HS-27A (cell line): ENCODE results near the gene EDAR.

ENCODE experiments used
- DNase-seq: peaks from one replicate; pipeline ENCODE4 v3.0.0-alpha.2; 2012; ENCODE audit warnings: low read depth, missing footprints

Gene EDAR

DNA sequence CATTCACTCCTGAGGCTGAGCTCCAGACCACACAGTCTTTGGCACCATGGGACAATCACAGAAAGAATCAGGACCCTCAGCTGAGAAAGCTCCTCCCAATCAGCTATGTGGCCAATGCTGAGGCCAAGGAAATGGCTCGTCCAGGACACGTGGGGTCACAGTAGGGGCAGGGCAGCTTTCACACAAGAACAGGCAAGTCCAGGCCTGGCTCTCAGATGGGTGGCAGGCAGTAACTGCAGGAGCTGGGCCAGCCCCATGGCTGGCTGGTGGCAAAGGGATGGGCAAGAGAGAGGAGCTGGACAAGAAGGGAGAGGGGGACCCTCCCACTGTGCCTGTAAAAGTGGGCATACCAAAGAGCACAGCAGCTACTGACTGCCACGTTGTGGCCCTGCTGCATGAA lies 12.2 kb upstream of the EDAR start:
- no peak for DNase-seq

DNA sequence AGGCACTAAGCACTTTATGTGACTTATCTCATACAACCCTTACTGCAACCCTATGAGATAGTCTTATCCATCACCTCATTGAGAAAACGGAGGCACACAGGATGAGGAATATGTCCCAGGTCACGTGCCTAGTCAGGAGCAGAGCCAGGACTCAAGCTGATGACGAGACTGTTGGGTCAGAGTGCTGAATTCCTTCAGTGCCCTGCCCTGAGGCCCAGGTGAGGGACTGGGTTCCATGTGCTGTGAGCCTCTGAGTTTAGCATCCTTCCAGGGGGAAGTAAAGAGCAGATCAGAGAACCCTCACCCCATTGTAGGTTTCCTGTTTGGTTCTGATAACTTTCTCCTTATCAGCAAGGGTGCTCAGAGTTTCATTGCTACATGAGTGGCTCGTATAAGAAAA lies 11.7 kb upstream of the EDAR start:
- no peak for DNase-seq

DNA sequence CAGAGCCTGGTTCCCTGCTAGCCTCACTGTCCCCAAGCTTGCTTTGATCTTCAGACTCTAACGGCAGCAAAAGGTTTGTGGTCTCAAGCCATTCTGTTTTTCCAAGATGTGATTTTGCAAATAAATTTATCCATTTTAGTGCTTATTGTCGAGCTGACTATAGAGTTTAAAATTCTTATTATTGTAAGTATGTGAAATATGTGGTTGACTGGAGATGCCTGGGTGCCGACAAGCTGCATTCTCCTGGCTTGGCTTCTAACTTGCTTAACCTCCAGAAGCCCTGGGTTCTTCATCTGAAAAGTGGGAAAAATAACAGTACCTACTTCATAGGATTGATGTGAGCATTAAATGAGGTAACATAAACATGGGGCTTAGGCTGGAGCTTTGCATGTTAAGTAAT lies 9.9 kb upstream of the EDAR start:
- no peak for DNase-seq

DNA sequence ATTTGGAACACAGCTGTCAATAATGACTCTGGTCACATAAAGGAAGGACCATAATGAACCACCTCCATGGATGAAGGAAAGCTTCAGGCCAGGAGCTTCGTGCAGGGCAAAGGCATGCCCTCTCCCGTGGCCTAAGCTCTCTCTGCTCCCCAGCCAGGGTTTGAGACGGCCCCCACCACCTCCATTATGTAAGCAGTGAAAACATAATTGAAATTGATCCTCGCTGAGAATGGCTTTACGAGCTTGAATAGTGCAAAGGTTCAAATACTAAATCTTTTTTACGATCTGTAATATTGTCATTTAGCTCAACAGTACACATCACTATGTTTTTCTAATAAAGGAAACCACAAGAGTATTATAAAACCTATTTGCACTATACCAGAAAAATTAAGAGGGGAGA lies 5.2 kb upstream of the EDAR start:
- no peak for DNase-seq

DNA sequence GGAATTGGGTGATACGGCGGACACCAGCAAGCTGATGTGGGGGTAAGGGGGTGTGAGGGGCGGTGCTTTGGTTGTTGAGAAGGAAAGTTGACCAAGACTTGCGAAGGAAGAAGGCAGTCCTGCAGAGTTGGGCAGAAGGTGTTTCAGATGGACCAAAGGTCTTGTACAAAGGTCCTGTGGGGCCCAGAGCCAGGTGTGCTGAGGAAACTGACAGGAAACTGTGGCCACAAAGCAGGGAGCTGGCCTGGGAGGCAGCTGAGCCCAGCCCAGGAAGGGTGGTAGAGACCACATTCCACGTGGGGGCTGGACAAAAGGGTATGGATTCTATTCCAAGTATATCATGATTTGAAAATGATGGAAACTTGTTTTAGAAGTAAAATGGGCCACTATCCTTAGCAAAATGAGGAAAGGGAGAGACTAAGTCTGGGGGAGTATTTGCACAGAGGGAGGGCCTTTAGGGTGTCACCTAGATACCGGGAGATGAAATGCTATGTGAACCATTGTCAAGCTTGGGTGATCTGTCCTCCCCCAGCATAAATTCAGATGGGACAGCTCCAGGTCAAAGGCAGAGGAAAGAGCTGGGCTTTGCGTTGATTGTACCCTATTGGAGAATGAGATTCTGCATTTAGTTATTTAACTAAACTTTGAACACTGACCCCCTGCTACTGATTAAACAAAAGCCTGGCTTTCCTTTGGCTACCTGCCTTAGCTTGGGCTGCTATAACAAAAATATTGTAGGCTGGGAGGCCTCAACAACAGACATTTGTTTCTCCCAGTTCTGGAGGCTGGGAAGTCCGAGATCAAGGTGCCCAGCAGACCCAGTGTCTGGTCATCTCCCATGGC lies 4.3 kb upstream of the EDAR start:
- no peak for DNase-seq

DNA sequence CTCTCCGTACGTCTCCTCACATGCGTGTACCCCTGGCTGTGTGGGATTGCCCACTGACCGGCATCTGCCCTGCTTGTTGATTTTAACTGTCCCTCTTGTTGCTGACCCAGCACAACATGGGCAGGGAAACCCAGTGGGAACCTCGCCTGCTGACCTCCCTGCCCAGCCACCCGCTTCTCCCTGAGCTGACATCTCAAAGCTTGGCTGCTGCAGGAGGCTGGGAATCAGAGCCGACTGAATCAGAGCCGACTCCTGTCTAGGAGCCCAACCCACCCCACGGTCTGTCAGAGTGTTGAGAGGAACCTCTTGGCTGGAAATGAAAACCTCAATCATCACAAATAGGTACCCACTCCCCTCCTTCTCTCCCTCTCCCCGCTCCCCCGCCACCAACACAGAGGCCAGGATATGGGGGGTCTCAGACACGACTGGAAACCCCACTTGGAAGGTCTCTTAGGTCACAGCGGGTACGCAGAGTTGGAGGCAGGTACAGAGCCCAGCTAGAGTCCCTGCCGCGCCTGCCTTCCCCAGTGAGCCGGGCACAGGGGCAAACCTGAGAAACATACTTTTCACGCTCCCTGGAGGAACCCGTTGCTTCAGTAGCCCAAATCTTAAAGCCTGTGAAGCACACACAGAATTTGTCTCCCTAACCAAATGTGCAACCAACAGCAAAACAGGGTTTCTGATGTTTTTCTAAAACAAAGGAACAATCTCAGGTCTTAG lies 784 bp downstream of the EDAR start:
- no peak for DNase-seq

DNA sequence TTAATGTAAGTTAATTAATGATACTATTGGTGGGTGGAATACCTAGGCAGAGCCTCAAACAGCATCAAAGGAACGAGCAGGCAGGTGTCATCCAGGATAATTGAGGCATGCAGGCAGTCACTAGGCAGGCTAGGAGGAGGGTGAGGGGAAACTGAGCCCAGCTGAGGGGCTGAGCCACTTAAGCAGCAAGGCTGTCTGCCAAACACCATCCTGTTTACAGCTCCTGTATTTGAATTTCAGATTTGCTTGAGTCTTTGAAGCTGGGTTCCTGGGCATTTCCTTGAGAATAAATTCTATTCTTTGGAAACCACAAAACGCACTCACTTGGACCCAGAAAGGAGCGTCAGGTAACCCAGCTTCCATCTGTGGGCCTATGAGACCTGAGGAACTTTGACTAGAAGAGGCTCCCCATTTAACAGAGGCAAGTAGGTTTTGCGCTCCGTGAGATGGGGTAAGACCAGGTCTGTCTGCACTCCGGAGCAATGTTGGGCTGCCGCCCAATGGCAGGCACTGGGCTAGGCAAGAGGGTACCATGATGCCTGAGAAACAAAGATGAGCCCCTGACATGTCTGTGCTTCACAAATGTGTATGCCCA lies 2.0 kb downstream of the EDAR start:
- no peak for DNase-seq

DNA sequence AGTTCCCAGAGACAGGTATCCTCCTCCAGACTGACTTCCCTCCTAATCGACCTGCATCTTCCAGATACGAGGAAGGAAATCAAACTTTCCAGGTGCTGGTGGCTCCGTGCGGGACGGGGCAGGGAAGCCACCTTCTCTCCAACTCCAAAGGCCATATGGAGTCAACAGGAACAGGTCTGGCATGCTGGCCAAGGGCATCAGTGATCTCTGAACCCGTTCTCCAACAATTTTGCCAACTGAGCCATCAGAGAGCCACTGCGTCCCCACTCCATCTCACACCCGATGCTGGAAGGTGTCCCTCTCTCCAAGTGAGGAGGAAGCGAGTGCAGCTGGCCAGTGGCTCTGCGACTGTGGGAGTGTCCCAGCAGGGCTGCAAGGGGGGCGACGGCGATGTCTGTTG lies 5.4 kb downstream of the EDAR start:
- no peak for DNase-seq

DNA sequence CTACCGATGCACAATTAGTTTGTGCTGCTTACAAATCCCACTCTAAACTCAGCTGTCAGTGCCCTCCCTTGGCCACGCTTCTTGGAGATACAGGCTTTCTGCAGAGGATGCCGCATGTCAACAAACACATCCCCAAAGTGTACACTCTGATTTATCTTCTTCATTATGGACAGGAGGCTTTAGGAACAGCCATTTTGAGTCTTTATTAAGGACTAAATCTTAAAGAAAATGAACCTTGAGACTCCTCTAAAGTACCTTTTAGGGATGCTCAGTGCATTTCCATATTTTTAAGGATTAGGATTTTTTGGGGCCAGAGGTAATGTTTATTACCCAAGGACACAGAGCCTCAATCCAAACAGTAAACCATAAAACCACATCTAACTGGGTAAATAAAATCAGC lies 6.0 kb downstream of the EDAR start:
- DNase-seq: no peak

DNA sequence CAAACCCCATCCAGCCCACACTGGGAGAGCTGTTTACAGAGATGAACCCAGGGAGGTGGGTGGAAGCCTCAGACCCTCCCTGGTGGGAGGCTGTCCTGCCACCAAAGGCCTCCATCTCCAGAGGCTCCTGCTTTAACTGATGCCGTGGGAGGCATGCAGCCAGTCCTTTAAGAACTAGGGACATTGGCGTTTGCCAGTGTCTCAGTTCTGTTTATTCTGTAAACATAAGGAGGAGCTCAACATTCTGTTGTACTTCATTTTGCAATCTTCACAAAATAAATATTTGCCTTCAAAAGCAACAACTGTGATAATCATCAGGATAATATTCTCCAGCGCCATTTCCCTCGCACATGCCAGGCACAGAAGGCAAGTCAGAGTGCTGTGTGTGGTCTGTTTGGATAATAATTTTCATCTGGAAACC lies 6.8 kb downstream of the EDAR start:
- DNase-seq: no peak

DNA sequence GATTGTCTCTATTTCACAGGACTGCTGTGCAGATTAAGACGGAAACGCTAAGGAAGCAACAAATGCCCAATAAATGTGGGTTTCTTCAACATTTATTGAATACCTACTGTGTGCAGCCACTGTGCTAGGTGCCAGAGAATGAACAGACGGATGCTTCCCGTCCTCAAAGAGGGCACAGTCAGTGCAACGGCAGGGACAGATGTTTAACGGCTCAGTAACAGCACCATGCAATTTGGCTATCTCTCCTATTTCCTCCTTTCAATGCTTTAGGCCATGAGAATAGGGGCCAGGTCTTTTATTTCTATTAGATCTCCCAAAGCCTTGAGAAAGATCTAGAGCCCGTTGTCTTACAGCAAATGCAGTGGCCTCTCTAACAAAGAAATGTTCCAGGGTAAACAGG lies 7.2 kb downstream of the EDAR start:
- DNase-seq: no peak

DNA sequence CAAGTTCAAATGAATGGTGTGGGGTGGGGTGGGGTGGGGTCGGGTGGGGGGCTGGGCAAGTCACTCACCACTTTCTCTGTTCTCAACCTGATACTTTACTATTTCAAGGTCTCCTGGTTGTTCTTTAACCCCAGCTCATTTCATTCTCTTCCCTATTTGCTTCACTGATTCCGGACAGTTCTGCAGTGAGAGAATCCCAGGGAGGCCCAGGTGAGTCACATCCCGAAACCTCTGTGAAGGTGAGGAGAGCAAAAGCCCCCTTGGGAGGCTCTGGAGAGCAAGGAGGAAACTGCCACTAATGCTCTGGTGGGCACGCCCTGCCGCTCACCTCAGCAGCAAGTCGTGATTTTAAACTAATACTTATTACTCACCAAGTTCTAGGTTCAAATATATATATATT lies 8.9 kb downstream of the EDAR start:
- DNase-seq: no peak

DNA sequence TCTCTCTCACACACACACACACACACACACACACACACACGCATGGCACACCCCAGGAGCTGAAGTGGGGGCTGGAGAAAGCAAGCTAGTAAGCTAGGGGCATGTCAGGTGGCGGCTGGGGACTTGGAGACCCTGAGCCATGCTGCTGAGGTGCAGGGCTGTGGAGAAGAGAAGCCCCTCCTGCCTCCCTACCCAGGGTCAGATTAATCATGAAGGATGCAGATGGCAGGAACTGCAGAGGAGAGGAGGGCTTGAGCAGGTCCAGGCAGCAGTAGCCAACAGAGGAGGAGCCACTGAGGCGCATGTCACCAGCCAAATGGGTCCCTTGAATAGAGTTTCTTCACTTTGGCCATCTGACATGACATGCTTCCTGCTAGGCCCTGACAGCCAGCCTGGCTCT lies 9.6 kb downstream of the EDAR start:
- DNase-seq: no peak

DNA sequence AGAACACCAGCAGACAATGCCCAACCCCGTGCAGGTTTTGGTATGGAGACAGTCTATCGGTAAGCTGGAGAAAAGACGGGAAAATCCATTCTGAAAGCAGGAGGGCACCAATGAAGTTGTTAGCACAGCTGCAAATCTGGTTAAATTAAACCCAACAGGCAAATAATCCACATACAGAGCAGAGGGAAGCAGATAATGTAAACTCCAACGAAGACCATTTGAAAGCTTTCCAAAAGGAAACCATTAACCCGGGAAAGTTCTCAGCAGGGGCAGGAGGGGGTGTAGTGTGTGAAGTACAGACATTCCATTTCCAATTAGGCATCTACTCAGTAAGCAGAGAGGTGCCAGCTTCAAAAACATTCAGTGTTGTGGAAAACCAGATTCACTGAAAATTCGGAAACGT lies 10.3 kb downstream of the EDAR start:
- DNase-seq: no peak

DNA sequence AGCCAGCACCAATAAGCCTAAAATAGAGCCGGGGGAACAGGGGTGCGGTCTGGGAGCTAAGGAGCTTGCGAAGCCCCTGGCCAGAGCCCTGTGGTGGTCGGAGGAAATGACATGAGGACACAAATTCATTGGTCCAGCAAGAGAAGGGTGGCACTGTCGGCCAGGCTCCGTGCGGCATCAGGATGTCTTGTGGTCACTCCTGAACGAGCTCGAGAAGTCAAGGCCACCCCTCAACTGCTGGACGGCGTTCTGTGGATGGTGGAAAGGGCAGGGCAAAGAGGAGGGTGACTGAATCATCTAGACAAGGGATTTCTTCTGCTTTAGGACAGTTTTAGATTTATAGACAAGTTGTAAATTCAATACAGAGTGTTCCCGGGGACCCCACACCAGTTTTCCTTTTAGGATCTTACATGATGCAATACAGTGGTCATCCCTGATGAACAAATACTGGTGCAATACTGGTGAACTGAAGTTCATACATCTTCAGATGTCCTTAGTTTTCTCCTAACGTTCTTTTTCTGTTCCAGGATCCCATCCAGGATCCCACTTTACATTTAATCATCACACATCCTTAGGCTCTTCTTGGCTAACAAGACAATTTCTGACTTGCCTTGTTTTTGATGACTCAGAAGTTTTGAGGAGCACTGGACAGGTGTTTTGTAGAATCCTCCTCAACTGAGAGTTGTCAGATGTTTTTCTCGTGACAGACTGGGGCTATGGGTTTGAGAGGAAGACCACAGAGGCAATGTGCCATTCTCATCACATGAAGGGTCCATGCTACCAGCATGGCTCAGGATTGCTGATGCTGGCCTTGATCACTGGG lies 13.2 kb downstream of the EDAR start:
- no peak for DNase-seq

DNA sequence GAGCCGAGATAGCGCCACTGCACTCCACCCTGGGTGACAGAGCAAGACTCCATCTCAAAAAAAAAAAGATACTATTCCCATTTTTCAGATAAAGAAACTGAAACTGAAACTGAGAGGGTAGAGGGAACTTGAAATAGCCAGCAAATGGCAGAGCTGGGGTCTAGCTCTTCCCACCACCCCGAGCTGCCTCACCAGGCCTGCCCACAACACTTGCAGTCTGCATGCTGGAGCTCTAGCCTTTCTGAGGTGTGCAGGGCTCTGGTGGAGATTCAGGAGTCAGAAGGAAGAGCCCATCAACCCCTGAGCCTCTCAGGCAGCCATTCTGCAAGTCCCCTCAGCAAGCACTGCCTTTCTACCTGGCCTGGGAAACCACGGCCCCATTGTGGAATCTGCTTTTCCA lies 14.3 kb downstream of the EDAR start:
- no peak for DNase-seq

DNA sequence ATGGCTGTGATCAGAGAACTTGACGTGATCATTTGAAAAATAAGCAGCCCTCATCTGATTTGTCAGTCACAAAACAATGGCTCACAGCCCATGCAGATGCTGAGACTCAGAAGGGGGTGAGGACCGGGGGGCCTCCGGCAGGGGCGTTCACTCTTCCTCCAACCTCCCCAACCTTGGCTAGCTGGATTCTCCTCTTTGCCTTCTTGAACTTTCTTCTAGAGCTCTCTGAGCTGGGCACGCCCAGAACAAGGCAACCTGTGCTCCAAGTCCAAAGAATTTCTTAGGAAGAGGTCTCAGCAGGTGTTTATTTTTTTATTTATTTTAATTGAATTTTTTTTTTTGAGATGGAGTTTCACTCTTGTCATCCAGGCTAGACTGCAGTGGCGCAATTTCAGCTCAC lies 16.4 kb downstream of the EDAR start:
- no peak for DNase-seq

DNA sequence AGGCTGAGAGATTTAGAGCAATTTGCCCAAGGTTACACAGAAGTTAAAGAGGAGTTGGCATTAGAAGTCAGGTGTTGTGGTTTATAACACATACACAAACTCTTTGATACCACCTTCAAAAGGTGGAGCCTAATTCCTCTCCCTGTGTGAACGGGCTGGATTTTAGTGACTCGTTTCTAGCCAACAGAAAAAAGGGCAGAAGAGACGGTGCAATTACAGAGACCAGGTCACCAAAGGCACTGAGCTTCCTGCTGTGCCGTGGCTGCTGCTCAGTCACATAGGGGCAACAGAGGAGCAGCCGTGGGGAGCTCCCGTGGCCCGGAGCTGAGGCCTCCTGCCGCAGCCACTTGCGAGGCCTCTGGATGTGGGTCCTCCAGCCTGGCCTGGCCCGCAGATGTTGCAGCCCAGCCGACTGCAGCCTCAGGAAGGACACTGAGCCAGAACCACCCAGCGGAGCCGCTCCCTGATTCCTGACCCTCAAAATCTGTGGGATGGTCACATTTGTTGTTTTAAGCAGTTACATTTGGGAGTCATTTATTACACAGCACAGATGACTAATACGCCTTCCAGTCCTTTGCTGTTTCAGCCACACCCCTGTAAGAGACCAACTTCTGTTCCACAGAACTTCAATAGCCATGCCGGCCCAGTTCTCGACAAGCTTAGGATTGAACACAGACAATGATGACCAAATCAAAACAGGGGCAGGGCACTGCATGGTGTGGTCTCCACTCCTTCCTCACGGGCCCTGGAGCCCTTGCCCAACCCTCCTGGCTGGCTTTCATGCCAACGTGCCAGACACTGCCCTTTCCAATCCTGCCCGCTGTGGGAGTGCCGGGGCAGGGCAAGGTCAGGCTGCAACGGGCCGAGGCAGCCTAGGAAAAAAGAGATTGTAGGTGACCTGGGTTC lies 17.1 kb downstream of the EDAR start:
- peak; percentile 12 for DNase-seq

DNA sequence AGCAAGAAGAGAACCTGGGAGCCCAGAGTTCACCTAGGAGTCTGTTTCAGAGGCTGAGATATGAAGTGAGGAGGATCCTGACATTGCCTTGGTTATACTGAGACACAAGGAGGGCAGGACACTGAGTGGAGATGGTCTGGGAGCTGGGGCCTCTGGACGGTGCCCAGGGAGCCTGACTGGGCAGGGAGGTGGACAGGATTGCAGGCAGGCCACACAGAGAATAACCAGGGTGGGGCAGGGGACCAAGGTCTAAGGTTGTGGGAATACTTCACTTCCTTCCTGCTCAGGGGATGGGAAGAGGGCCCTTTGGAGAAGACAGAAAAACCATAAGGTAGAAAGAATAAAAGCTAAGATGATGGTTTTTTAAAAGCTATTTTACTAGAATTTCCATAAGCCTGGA lies 18.7 kb downstream of the EDAR start:
- no peak for DNase-seq

DNA sequence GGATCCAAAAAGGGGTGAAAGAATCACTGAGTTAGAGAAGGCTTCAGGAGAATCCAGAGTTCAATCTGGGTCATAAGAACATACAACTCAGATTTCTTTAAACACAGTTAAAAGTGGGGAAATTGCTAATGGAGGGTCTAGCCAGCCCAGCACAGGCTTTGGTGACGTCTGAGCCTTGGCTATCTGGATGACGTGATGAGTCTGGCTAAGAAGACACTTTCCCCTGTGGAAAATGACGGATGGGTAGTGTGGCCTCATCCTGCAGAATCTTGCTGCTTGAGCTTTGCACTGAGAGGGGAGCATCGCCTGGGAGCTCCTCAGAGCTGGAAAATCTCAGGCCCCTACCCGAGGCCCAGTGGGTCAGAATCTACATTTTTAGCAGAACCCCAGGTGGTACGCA lies 19.2 kb downstream of the EDAR start:
- DNase-seq: no peak

DNA sequence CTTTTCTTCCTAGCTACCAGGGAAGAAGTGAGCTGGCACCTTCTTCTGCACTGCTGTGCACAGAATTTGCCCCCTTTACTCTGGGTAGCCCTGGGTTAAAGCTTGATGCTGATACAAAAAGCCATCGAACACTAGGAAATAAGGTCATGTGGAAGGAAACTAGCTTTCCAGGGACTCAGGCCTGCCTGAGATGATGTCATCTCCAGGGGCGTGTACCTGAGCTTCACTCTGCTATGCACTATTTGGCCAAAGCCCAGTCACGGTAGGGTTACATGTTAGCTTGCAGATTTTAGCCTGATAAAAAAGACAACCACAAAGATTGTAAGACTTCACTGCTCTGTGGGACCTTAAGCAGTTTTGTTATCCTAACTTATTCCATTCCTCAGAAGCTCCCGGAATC lies 20.4 kb downstream of the EDAR start:
- no peak for DNase-seq
